T47D (cell line): Measurements from ENCODE around the gene SGCA.

Experiments used
- DNase-seq, 2 experiments: peaks; one replicate each; pipeline versions ENCODE4 v3.0.0 to v3.0.0-alpha.2; 2011 to 2012; ENCODE audit warnings: low read depth in 1 of 2, low spot score in 1 of 2
- JUND ChIP-seq: IDR thresholded peaks from 2 replicates; pipeline ENCODE4 v1.6.1; 2012; ENCODE audit warnings: low read depth
- in situ Hi-C: cut with HindIII; loops from 2 replicates; pipeline ENCODE4 v1.10.0; 2016; ENCODE audit warnings: low sequenced_read_pairs, low pct_unique_long_range_greater_than_20kb

Gene SGCA

GRCh38 chr17:50139950-50140885 is 25.6 kb upstream of the SGCA start:
- no peak for TF ChIP-seq JUND
- in situ Hi-C loops, result no loop called here
- peak; percentile 83 to 91 for DNase-seq

DNA sequence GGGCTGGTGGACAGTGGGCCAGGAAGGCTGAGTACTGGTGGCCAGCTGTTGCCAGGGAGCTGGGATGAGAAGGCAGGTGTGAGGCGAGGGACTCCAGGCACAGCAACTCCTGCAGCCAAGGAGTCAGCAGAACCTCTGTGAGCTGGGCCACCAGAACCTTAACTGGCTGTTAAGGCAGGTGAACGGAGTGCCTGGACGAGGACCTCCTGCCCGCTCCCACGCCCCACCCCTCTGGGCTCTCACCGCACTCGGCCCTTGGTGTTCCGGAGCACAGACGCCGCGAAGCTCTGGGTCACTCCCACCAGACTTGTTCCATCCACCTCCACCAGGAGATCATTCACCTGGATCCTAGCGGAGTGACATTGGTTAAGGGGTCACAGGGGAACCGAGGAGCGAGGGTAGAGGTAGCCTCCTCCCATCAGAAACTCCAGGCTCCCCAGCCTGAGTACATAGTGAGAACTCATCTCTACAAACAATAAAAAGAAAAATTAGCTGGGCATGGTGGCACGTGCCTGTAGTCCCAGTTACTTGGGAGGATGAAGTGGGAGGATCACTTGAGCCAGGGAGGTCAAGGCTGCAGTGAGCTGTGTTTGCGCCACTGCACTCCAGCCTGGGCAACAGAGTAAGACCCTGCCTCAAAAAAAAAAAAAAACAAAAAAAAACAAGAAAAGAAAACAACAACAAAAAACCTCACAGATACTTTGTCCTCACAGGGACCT is 24.6 kb upstream of the SGCA start:
- TF ChIP-seq JUND, result no peak
- in situ Hi-C loops, result no loop called here
- no peak for DNase-seq

DNA sequence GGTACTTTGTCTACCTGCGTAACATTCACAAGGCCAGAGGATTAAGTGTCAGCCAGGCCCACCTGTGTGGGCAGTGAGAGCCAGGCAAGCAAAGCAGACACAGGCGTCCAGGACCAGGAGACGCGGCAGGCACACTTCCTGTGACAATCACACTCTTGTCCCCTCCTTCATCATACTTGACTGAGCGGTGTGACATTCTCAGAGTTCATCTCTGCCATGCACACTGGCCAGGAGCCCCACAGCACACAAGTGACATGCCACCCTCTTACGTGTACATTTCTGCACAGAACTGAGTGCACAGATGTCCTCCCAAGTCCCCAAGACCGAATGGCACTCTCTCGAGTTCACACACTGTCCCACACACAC is 24.1 kb upstream of the SGCA start:
- no peak for DNase-seq
- TF ChIP-seq JUND, result no peak
- in situ Hi-C loops, result no loop called here

GRCh38 chr17:50143461-50144176 is 22.2 kb upstream of the SGCA start:
- TF ChIP-seq JUND, result no peak
- in situ Hi-C loops, result no loop called here
- DNase-seq, result no peak

- TF ChIP-seq JUND, result no peak
- no peak for DNase-seq
- in situ Hi-C loops, result no loop called here
These were observed 21.4 kb upstream of the SGCA start for GRCh38 chr17:50144355-50144754.

- no peak for TF ChIP-seq JUND
- in situ Hi-C loops, result no loop called here
- DNase-seq, result no peak
These were observed 20.8 kb upstream of the SGCA start for GRCh38 chr17:50144845-50145531.

- no peak for DNase-seq
- in situ Hi-C loops, result no loop called here
- TF ChIP-seq JUND, result no peak
These were observed 20.1 kb upstream of the SGCA start for GRCh38 chr17:50145532-50146229.

- no peak for TF ChIP-seq JUND
- no peak for DNase-seq
- in situ Hi-C loops, result no loop called here
These were observed 19.4 kb upstream of the SGCA start for GRCh38 chr17:50146230-50146926.

GRCh38 chr17:50146927-50147665 is 18.7 kb upstream of the SGCA start:
- TF ChIP-seq JUND, result no peak
- in situ Hi-C loops, result no loop called here
- no peak for DNase-seq

- DNase-seq, result no peak
- TF ChIP-seq JUND, result no peak
- in situ Hi-C loops, result no loop called here
These were observed 18.0 kb upstream of the SGCA start for GRCh38 chr17:50147841-50148225.
